ENCODE results near the gene SH3PXD2A.

SH3PXD2A gene

DNA sequence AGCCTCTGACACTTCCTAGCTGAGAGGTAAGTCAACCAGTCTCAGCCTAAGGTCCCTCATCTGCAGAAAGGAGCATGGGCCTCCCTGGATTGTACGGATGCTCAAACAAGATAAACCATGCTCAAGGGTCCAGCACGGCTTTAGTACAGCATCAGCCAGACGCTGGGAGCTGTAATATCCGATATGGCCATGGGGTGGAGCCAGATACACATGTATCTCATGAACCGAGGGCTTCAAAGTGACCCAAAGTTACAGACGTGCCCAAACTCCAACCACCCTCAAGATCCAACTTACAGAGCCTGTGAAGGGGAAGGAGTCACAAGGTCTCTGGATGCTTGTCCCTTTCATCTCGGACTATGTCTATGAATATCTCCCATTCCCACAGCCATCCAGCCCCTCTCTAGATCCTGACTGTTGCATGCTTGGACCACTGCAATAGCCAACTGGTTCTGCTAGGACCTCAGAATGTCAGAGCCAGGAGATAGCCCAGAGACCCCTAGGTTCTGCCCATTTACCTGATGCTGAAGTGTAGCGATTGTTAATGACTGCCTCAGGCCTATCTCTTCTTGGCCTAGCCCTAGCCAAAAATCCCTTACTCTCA lies 142.4 kb downstream of the SH3PXD2A start:
- DNase-seq (ENCODE audit: low read depth in 2 of 2): peak; percentile 85 to 86
- TF ChIP-seq CTCF (IDR thresholded peaks at IDR 0.05; ENCODE audit: low read depth, low read length): peak; percentile 80
- no peak overlapping the region for H3K4me3 ChIP-seq (replicated peaks in 1 of 2; ENCODE audit: low read depth in 2 of 2, low read length in 2 of 2)

GRCh38 chr10:103712146-103712545 lies 143.2 kb downstream of the SH3PXD2A start:
- H3K4me3 ChIP-seq (replicated peaks in 1 of 2; ENCODE audit: low read depth in 2 of 2, low read length in 2 of 2): no peak overlapping the region
- TF ChIP-seq CTCF (IDR thresholded peaks at IDR 0.05; ENCODE audit: low read depth, low read length): no peak
- no peak for DNase-seq (ENCODE audit: low read depth in 2 of 2)

- peak; percentile 1 for TF ChIP-seq CTCF (IDR thresholded peaks at IDR 0.05; ENCODE audit: low read depth, low read length)
- H3K4me3 ChIP-seq (replicated peaks in 1 of 2; ENCODE audit: low read depth in 2 of 2, low read length in 2 of 2): no peak overlapping the region
- no peak for DNase-seq (ENCODE audit: low read depth in 2 of 2)
Measured at GRCh38 chr10:103711351-103711994, 143.9 kb downstream of the SH3PXD2A start.

DNA sequence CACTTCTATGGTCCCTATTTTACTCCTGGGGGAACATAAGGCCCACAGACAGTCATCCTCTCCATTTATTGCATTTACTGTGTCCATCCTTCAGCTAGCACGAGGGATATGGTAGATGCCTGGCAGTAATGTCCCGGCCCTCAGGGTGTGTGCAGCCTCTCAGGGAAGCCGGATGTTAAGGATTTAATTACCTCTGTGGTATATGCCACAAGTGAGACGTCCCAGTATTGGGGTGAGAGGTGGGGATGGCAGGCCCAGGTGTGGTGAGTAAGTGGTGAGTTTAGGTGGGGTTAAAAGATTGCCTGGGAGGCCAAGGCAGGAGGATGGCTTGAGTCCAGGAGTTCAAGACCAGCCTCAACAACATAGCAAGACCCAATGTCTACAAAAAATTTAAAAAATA lies 144.9 kb downstream of the SH3PXD2A start:
- no peak for DNase-seq (ENCODE audit: low read depth in 2 of 2)
- no peak for TF ChIP-seq CTCF (IDR thresholded peaks at IDR 0.05; ENCODE audit: low read depth, low read length)

GRCh38 chr10:103709341-103709920 lies 145.9 kb downstream of the SH3PXD2A start:
- no peak overlapping the region for H3K4me3 ChIP-seq (replicated peaks in 1 of 2; ENCODE audit: low read depth in 2 of 2, low read length in 2 of 2)
- DNase-seq (ENCODE audit: low read depth in 2 of 2): peak; percentile 47 to 60
- no peak for TF ChIP-seq CTCF (IDR thresholded peaks at IDR 0.05; ENCODE audit: low read depth, low read length)

More for the DNA sequence above, 144.9 kb downstream of the SH3PXD2A start:
- no peak overlapping the region for H3K4me3 ChIP-seq (replicated peaks in 1 of 2; ENCODE audit: low read depth in 2 of 2, low read length in 2 of 2)

DNA sequence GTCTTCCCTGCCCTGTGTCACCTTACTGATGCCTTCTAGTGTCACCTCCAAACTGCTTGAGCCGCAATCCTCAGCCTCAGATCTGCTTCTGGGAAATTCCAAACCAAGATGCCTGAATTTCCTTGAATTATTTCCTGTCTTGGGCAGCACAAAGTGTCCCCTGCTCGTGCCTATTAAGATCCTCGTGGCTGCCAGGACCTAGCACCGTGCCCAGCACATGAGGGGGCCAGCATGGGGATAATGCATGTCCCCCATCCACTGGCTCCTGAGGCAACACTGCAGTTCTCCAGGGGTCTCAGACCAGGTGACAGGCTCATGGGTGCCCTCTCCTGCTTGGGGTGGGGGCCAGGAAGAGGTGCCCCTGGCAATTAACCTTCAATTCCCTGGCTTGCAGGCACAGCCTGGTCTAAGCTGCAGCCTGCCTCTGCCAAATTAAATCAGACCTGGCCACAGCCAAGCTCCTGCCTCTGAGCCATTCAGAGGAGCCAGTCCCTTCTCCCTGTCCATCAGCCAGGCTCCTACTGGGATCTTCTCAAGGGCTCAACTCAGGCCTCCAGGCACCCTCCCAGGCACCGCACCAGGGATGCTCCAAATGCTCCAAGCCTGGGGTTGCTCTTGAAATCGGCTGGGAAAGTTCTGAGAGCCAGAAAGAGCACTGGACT lies 146.6 kb downstream of the SH3PXD2A start:
- no peak for TF ChIP-seq CTCF (IDR thresholded peaks at IDR 0.05; ENCODE audit: low read depth, low read length)
- H3K4me3 ChIP-seq (replicated peaks in 1 of 2; ENCODE audit: low read depth in 2 of 2, low read length in 2 of 2): no peak overlapping the region
- no peak for DNase-seq (ENCODE audit: low read depth in 2 of 2)

Data from cardiac fibroblast (primary cell).